ENCODE data around the gene AMOTL2.

GRCh38 chr3:134352031-134352671, 22.1 kb downstream of the AMOTL2 start:
- TF ChIP-seq CHD2 (IDR thresholded peaks at IDR 0.05; ENCODE audit: low read length, partially characterized antibody): no peak
- peak; percentile 88 to 94; a peak in 4 of 5 replicates for TF ChIP-seq EP300 (IDR thresholded peaks at IDR 0.05)
- TF ChIP-seq, protein P1, sequence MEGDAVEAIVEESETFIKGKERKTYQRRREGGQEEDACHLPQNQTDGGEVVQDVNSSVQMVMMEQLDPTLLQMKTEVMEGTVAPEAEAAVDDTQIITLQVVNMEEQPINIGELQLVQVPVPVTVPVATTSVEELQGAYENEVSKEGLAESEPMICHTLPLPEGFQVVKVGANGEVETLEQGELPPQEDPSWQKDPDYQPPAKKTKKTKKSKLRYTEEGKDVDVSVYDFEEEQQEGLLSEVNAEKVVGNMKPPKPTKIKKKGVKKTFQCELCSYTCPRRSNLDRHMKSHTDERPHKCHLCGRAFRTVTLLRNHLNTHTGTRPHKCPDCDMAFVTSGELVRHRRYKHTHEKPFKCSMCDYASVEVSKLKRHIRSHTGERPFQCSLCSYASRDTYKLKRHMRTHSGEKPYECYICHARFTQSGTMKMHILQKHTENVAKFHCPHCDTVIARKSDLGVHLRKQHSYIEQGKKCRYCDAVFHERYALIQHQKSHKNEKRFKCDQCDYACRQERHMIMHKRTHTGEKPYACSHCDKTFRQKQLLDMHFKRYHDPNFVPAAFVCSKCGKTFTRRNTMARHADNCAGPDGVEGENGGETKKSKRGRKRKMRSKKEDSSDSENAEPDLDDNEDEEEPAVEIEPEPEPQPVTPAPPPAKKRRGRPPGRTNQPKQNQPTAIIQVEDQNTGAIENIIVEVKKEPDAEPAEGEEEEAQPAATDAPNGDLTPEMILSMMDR (IDR thresholded peaks at IDR 0.05): no peak
- no peak for TF ChIP-seq PHF8 (IDR thresholded peaks at IDR 0.05; ENCODE audit: borderline replicate concordance, low read depth)
